AG10803 (cell line): Measurements from ENCODE around the gene CCDC33.

Experiments
- DNase-seq: peaks from one replicate; pipeline ENCODE4 v3.0.0; 2010; ENCODE audit warnings: low read depth
- H3K4me3 ChIP-seq: 2 replicates; pipeline ENCODE4 v1.5.1; 2011; ENCODE audit warnings: mild to moderate bottlenecking, low read length, control low read depth
- TF ChIP-seq, protein P1 (sequence below): conservative IDR thresholded peaks from 2 replicates; pipeline ENCODE4 v1.5.1; 2011; ENCODE audit warnings: mild to moderate bottlenecking, low read length, control low read depth, inconsistent platforms

CCDC33 gene

DNA sequence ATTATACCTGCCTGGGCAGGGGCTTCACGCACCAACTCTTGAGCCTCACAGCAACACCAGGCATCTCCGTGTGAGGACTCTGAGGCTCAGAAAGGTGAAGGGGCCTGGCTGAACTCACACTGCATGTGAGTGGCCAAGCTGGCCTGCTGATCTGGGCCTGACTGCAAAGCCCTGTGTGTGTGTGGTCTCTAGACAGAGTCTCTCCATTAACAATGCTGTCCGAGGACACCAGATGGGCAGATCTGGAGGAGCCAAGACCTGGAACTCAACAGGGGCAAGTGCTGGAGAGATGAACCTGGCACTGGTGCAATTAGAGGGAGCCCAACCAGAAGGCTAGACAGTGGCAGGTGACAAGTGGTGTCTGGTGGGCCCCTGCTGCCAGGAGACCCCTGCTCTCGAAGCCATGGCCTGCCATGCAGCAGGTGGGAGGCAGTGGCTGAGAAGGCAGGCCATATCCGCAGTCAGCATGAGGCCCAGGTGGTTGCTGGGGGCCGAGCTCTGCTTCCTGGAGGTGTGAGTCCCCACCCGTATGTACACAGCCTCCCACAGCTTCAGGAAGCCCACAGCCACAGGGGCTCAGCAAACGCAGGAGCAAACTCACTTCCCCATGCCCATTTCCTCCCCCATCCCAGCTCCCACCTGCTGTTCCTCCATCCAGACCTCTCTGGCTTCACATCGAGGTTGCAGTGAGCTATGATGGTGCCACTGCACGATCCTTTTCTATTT, 92.4 kb downstream of the CCDC33 start:
- no peak for DNase-seq
- no peak overlapping the region for H3K4me3 ChIP-seq
- TF ChIP-seq, protein P1, sequence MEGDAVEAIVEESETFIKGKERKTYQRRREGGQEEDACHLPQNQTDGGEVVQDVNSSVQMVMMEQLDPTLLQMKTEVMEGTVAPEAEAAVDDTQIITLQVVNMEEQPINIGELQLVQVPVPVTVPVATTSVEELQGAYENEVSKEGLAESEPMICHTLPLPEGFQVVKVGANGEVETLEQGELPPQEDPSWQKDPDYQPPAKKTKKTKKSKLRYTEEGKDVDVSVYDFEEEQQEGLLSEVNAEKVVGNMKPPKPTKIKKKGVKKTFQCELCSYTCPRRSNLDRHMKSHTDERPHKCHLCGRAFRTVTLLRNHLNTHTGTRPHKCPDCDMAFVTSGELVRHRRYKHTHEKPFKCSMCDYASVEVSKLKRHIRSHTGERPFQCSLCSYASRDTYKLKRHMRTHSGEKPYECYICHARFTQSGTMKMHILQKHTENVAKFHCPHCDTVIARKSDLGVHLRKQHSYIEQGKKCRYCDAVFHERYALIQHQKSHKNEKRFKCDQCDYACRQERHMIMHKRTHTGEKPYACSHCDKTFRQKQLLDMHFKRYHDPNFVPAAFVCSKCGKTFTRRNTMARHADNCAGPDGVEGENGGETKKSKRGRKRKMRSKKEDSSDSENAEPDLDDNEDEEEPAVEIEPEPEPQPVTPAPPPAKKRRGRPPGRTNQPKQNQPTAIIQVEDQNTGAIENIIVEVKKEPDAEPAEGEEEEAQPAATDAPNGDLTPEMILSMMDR, result no peak

- TF ChIP-seq, protein P1, result no peak
Measured at GRCh38 chr15:74330861-74331408, 94.8 kb downstream of the CCDC33 start.

DNA sequence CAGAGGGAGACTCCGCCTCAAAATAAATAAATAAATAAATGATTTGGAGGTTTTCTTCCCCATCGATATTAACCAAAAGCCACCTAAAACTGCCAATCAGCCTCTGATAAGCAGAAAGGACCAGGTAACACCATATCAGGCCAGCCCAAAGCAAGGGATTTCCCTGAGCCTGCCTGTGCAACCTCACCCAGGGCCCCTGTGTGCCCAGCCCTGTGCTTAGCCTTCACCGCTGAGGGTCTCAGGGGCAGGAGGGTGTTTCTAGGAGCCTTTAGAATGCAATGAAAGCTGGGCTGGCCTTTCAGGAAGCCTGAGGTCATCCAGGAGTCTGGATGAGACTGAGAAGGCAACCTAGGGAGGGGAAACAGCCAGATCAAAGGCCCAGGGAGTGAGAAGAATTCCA, 95.9 kb downstream of the CCDC33 start:
- DNase-seq, result no peak
- H3K4me3 ChIP-seq, result no peak overlapping the region
- TF ChIP-seq, protein P1, result no peak

More at GRCh38 chr15:74330861-74331408, 94.8 kb downstream of the CCDC33 start:
- no peak overlapping the region for H3K4me3 ChIP-seq
- no peak for DNase-seq

GRCh38 chr15:74332611-74333010, 96.5 kb downstream of the CCDC33 start:
- TF ChIP-seq, protein P1, result no peak
- H3K4me3 ChIP-seq, result no peak overlapping the region
- DNase-seq, result no peak

GRCh38 chr15:74333093-74333492, 97.0 kb downstream of the CCDC33 start:
- TF ChIP-seq, protein P1, result no peak
- no peak overlapping the region for H3K4me3 ChIP-seq
- DNase-seq, result no peak

- no peak for DNase-seq
- TF ChIP-seq, protein P1, result no peak
- no peak overlapping the region for H3K4me3 ChIP-seq
Measured at GRCh38 chr15:74333662-74334061, 97.5 kb downstream of the CCDC33 start.

DNA sequence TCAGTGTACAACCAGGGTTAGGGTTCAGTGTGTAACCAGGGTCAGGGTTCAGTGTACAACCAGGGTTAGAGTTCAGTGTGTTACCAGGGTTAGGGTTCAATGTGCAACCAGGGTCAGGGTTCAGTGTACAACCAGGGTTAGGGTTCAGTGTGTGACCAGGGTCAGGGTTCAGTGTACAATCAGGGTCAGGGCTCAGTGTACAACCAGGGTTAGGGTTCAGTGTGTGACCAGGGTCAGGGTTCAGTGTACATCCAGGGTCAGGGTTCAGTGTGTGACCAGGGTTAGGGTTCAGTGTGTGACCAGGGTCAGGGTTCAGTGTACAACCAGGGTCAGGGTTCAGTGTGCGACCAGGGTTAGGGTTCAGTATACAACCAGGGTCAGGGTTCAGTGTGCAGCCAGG, 98.0 kb downstream of the CCDC33 start:
- no peak for DNase-seq
- TF ChIP-seq, protein P1, result no peak
- no peak overlapping the region for H3K4me3 ChIP-seq
